GM19455 (cell line): ENCODE results near the gene DUOXA2.
"Not testable (repeated sequence)": the region's sequence is repeated elsewhere in the genome, so short reads cannot be mapped to it uniquely, and the experiment has no call there.

Source experiments
- ATAC-seq: cut with Tn5 transposase; IDR thresholded peaks from one replicate; pipeline ENCODE4 v1.9.1; 2021; ENCODE audit not compliant: unreplicated experiment

The DUOXA2 gene

DNA sequence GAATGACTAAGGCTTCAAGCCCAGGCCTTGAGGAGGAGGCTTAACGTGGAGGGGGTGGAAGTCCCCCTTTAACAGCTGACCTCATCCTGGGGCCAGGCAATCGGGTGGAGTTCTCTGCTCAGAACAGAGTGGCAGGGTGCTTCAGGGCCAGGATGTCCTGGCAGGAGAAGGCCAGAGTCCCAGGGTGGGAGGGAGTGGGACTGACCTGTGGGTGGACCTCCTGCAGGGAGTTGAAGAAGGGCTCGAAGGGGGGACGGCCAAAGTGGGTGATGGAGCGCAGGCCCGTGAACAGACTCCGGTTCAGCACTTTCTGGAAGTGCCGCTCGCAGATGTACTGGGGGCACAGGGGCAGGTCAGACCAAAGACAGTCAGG lies 19.8 kb upstream of the DUOXA2 start:
- ATAC-seq: no peak

- ATAC-seq: no peak
Observed at GRCh38 chr15:45095661-45096060, 18.5 kb upstream of the DUOXA2 start.

GRCh38 chr15:45097466-45097865 lies 16.7 kb upstream of the DUOXA2 start:
- ATAC-seq: no peak

DNA sequence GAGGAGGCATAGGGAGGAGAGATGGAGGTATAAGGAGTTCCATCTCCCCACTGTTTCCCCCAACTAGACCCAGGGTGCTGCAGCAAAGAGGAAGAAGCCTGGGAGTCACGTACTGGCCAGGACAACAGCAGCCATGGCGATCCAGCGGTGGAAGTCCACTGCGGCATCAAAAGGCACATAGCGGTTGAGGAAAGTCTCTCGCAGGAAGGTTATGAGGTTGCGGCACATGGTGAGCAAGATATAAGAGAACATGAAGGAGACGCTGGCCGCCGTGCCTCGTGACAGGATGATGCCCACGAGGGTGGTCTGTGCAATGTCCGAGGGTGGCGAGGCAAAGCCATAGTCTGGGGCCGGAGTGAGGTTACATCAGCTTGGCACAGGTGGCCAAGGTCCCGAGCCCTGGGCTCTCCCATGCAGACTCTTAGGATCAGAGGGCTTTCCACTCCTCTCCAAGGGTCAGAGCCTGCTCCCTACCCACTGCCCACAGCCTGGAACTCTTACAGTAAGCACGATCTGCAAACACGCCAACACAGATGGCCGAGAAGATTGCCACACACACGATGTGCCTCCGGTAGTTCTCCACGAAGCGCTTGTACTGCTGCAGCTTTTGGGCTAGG lies 14.5 kb upstream of the DUOXA2 start:
- ATAC-seq: no peak

DNA sequence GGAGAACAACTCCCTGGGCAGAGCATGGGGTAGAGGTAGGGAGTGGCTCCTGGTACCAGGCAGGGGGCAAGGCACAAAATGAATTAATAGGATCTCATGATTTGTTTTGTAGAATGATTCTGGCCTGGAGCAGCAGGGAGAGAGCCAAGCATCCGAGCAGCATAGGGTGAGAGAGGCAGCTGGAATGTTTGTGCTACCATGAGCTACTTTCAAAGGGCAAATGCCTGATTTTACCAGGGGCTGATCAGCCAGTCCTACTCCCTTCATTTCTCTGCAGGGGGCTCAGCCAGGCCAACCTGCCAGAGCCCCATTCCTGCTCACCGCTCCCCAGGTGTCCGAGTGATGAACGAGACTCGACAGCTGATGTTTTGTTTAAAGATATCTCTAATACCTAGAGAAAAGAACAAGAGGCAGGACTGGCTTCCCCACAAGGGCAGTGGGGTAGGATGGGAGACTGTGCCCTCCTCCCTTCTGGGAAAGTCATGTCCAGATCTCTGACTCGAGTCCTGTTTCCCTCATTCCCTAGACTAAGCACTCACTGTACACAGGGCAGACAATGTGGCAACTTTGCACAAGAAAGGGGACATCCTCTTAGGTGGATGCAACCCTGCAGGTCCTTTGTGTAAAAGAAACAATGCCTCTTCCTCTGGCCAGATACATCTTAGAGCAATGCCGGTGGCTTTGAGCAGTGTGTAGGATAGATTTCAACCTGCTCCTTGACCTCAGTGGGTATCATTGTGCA lies 13.1 kb upstream of the DUOXA2 start:
- ATAC-seq: no peak

- no peak for ATAC-seq
Observed at GRCh38 chr15:45101749-45102148, 12.4 kb upstream of the DUOXA2 start.

DNA sequence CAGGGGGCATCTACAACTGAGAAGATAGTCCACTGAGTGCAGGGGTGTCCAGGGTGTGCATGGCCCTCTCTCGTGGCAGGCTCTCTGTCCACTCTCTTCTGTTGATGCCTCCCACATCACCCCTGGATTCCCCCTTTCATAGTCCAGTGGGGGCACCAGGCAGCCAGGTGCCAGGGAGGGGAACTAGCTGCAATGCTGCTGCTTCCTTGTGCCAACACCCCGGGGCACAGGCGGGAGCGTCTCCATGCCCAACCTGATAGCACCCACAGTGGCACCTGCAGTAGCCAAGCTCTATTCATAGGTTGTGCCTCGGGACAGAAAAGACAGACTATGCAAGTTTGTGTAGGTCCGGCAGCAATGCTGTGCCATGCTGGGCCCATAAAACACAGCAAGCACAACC lies 11.9 kb upstream of the DUOXA2 start:
- ATAC-seq: no peak

- not testable (repeated sequence) for ATAC-seq
Observed at GRCh38 chr15:45104170-45104569, 10.0 kb upstream of the DUOXA2 start.

GRCh38 chr15:45105586-45105985 lies 8.5 kb upstream of the DUOXA2 start:
- ATAC-seq: no peak

DNA sequence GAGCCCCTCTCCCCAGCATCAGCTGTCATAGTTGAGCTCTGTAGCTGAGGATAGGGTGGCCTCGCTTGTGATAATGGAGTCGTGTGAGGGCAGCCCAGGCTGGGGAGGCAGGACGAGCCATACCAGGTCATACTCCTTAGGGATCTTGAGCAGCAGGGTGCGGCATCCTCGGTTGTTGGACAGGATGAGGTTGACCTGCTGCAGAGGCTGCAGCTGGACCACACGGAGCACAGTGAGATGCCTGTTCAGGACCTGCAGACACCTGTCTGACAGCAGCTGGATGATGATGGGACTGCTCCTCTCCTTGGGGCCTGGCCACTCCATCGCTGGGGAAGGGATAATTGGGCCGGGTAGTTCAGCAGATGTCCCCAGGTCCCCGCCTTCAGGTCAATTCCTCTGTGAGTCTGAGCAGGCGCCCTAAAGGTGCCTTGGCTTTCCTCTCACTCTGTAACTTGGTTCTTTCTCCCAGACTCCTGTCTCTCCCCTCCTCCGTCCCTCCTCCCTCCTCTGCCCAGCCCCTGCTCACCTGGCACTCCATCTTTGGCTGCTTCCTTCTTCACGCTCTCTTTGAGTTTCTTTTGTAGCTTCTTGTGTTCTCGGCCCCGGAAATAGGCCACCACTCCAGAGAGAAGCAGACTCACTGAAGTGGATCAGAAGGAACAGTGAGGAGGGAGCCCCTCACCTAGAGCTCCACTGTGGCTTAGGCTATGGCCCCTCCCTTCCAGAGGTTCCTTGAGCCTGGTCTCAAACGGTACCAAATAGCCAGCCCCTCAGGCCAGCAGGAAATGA lies 7.9 kb upstream of the DUOXA2 start:
- ATAC-seq: no peak

DNA sequence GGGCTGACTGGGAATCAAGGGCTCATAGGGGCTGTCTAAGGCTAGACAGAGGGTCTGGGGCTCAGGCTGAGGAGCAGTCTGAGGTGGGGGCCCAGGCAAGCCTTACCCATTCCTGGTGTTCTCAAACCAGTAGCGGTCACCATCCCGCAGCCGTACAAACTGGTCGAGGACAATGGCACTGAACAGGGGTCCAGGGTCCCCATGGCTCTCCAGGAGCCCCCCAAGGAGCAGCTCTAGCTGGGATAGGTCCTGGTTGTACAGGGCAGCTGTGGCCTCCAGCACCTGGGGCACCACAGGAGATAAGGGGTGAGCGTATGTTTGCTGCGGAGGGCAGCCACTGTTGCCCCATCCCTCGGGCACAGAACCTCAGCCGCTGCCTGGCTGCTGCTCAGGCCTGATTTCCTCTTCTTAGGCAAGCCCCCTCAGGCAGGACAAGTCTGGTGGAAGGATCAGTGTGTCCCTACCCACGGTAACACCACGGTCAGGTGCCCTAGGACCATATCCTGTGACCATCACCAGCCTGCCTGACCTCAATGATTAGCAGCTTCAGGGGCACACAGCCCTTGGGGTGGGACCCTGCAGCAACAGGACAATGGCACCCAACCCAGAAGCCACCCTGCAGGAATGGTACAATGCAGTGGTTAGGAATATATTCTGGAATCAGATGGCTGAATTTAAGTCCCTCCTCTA lies 6.0 kb upstream of the DUOXA2 start:
- ATAC-seq: no peak

- no peak for ATAC-seq
Observed at GRCh38 chr15:45110256-45110820, 3.8 kb upstream of the DUOXA2 start.

GRCh38 chr15:45111390-45112142 lies 2.6 kb upstream of the DUOXA2 start:
- no peak for ATAC-seq

- no peak for ATAC-seq
Observed at GRCh38 chr15:45112143-45112590, 2.0 kb upstream of the DUOXA2 start.

- no peak for ATAC-seq
Observed at GRCh38 chr15:45112591-45113379, 1.3 kb upstream of the DUOXA2 start.

DNA sequence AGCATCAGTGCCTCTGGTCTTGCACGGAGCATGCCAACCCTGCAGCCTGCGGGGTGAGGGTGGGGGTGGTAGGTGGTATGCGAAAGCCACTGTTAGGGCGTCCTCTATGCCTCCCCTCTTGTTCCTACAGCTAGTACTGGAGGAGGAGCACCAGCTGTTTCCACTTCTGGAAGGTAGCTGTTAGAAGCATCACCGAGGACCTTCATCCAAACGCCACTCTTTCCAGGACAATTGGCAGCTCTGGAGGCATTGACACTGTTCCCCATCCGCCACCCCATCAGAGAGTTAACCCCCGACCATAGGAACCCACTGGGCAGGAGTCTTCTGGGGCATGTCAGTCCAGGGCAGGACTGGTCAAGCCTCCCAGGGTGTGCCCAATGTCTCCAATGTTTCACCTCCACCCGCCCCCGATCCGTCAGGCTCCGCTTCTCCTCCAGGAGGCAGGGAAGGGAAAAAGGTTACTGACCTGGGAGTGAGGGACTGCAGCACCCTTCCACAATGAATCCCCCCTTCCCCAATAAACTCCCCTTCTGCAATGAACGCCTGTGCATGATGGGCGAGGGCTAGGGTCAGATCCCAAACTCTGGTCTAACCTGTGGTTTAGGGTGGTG lies 641 bp upstream of the DUOXA2 start:
- no peak for ATAC-seq

DNA sequence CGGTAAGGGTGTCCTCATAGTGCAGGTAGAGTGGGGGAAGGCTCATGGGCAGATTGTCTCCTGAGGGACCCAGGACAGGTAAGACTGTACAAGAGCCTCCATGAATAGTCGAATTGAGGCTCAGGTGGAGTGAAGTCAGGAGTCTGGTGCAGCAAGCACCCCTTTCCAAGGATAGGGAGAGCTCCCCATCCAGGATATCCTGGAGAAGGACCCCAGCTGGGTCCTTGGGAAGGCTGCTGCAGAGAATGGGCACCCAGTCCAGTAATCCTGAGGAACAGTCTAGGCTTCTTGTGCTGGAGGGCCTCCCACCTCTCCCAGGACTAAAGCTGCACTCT lies 592 bp downstream of the DUOXA2 start:
- ATAC-seq: no peak

DNA sequence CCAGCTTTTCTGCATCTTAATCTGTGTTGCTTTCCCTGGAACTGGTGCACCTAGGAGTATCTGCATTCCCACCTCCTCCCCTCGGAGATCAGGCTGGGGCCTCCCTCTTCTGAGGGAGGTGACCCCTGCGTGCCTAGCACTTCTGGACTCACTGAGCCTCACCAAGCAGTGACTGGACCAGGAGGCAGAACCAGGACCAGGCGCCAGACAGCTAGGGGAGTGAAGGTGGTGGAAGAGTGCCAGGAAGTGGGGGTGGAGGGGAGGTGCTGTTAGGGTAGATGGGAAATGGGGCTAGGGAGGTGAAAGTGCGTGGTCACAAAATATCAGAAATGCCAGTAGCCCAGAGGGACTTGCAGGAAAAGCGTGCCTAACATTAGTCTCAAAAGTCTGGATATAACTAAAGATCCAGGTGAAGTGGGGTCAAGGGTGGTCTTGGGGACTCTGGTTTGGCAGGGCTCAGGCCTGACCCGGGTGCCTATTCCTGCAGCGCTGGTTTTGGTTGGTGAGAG lies 1.2 kb downstream of the DUOXA2 start:
- ATAC-seq: no peak

DNA sequence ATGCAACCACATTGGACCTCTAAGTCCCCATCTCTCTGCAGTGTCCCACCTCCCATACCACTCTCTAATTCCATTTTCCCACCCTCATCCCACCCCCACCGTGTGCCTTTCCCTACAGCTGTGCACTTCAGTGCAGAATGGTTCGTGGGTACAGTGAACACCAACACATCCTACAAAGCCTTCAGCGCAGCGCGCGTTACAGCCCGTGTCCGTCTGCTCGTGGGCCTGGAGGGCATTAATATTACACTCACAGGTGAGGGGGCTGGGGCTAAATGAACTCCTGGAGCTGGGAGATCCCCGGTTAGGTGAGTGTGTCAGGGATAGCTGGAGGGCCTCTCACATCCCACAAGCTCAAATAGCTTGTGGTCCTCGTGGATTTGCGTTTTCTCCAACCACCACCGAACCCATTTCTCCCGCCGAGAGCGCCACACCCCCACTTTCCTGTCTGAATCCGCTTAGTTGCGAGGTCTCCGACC lies 1.9 kb downstream of the DUOXA2 start:
- ATAC-seq: no peak
